Suppressor macrophage treated with lipopolysaccharide for 1 hour (primary cell): ENCODE data around the gene STARD9.
"Not testable (repeated sequence)": the region's sequence is repeated elsewhere in the genome, so short reads cannot be mapped to it uniquely, and the experiment has no call there.

Experiments
- DNase-seq, 3 donors: peaks; one replicate each; pipeline ENCODE4 v3.0.0-alpha.2; 2020 to 2022

Gene STARD9

GRCh38 chr15:42575188-42576039 is at the start of gene STARD9:
STARD9 (plus strand) TSS chr15:42575606; CDS start chr15:42575716, 110 bp downstream.
- peak; percentile 99 for DNase-seq

- DNase-seq, result no peak
These were observed 46.4 kb upstream of the STARD9 start for GRCh38 chr15:42528970-42529369.

- no peak for DNase-seq
These were observed 42.2 kb upstream of the STARD9 start for GRCh38 chr15:42533246-42533645.

DNA sequence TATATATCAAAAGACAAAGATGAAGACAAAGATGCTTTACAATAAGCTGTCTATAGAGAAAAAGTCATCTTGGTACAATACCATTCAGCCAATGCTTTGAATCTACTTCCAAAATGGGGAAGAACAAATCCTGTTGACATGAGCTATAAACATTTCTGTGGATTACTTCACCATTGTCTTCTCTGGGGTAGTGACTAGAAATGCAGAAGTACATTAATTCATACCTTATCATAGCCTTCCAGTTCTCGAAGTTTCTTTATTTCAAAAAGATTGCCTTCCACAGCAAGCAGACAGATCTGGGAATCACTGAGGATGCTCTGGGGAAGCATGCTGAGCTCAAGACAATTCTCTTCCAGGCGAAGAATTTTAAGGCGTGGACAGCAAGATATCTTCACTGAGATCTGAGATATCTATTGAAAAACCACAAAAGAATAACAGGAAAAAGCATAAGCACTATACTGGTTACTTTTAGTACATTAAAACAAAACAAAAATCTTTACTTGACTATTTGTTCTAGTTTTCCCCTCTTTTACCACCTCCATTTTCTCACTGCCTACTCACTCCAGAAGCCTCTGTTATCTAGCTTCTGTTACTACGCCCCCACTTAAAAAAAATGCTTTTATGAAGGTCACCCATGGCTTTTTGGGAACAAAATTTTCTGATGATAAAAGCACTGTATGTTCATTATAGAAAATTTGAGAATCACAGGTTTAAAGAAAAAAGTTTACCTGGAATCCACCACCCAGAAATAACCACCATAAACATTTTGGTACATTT is 30.4 kb upstream of the STARD9 start:
- peak; percentile 35 to 72 (median 70) for DNase-seq

DNA sequence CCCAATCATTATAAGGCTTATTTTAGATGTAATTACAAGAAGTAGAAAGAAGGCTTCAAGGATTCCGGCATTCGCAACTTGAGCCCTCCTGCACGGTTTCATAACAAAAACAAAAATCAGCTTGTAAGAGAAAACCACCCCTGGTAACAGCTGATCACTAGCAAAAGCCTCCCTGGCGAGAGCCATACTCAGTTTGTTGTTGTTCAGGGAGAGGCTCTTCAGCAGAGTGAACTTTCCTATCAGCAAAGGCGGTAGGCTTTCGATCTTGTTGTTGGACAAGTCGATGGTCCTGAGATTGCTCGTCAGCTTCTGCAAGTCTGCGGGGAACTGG is 27.5 kb upstream of the STARD9 start:
- no peak for DNase-seq

GRCh38 chr15:42548249-42549031 is 27.0 kb upstream of the STARD9 start, which contains the start of the genes HAUS2 and LRRC57:
HAUS2 (plus strand) TSS chr15:42548838; CDS start chr15:42548873, 35 bp downstream.
LRRC57 (minus strand) TSS chr15:42548793; CDS start chr15:42548434, 359 bp downstream.
- peak; percentile 90 to 96 (median 94) for DNase-seq

DNA sequence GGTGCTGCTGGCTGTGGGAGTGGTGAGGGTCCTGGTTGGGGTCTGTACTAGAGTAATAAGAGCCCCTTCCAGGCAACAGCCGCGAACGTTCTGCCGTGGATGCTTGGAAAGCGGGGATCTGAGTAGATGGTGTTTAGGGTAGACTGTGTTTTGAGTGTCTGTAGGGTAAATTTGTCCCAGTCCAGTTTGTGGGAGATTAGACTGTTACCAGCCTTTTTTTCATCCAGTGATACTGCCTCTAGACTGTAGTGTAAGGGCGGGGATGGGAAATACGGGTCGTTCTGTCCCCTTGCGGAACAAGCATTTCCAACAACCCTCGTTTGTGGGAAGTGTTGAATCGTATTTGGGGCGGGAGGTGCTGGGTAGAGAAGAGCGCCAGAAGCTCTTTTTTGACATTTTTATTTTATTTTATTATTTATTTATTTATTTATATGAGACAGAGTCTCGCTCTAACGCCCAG is 26.3 kb upstream of the STARD9 start:
- DNase-seq, result peak; percentile 58 to 64 (median 59)

DNA sequence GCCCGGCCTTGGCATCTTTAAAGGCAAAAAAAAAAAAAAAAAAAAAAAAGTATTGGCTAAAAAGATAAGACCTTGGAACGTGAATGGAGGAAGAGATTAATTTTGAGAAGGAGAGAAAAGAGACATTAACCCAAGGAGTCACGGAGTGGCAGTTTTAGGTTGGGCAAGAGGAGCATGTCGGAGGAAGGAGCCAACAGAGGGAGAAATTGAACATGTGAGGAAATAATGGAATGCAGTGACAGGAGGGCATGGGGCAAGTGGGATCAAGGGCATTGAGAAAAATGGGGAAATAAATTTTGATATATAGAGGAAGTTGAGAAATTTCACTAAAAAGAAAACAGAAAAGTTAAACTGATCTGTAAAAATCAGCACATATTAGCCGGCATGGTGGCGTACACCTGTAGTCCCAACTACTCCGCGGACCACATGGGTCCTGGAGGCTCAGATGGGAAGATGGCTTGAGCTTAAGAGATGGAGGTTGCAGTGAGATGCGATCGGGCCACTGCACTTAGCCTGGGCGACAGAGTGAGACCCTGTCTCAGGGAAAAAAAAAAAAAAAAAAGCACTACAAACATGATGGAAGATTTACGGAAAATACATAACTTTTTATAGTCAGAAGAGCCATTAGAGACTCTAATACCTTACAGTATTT is 25.5 kb upstream of the STARD9 start:
- peak; percentile 54 to 68 (median 65) for DNase-seq

DNA sequence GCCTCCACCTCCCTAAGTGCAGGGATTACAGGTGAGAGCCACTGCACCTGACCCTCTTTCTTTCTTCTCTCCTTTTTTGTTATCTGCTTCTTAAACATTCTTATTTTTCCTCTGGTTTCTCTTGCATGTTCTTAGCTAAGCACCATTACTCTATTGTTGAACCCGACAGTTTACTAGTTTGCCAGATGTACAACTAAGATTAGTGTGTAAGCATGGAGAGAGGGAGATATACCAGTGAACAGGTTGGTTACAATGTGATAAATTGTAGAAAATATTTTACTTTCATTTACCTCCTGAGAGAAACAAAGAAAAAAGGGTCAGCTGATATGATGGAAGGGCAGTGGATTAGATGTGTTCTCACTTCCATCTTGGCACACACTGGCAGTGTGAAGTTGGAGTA is 21.9 kb upstream of the STARD9 start:
- DNase-seq, result no peak

DNA sequence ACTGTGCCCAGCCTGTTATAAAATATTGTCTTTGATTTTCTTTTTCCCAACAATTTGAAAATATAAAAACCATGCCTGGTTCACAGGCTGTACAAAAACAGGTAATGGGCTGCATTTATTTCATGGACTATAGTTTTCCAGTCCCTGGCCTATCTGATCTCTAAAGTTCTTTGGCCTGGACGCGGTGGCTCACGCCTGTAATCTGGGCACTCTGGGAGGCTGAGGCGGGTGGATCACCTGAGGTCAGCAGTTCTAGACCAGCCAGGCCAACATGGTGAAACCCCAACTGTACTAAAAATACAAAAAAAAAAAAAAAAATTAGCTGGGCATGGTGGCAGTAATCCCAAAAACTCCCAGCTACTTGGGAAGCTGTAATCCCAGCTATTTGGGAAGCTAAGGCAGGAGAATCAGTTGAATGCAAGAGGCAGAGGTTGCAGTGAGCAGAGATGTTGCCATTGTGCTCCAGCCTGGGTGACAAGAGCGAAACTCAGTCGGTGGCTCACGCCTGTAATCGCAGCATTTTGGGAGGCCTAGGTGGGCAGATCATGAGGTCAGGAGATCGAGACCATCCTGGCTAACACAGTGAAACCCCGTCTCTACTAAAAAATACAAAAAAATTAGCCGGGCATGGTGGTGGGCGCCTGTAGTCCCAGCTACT is 18.7 kb upstream of the STARD9 start:
- not testable (repeated sequence) for DNase-seq

GRCh38 chr15:42558739-42559138 is 16.7 kb upstream of the STARD9 start:
- no peak for DNase-seq

GRCh38 chr15:42576040-42576594 is 711 bp downstream of the STARD9 start:
- DNase-seq, result peak in 1 of 3 donors; percentile 19

DNA sequence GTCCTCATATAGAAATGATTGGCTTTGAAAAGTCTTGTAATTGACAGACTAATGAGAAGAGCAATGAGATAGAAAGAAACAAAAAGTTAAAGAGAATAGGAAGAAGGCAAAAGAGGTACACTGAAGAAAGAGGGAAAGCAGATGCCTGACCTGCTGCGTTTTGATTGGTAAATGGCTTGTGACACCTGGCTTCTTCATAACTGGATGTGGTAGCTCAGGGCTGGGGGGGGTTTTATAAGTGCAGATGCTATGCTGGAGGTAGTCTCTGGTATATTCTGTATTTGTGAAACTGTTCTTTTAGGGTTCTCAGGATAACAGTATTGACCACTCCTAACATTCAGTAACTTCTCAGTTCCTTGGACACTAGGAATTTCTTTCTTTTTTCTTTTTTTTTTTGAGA is 1.4 kb downstream of the STARD9 start:
- no peak for DNase-seq

- no peak for DNase-seq
These were observed 2.2 kb downstream of the STARD9 start for GRCh38 chr15:42577514-42578031.

GRCh38 chr15:42578984-42579537 is 3.7 kb downstream of the STARD9 start:
- DNase-seq, result no peak

GRCh38 chr15:42581272-42581730 is 5.9 kb downstream of the STARD9 start:
- peak; percentile 89 to 94 (median 90) for DNase-seq

GRCh38 chr15:42582569-42583375 is 7.4 kb downstream of the STARD9 start:
- DNase-seq, result no peak

GRCh38 chr15:42584031-42584765 is 8.8 kb downstream of the STARD9 start:
- no peak for DNase-seq

DNA sequence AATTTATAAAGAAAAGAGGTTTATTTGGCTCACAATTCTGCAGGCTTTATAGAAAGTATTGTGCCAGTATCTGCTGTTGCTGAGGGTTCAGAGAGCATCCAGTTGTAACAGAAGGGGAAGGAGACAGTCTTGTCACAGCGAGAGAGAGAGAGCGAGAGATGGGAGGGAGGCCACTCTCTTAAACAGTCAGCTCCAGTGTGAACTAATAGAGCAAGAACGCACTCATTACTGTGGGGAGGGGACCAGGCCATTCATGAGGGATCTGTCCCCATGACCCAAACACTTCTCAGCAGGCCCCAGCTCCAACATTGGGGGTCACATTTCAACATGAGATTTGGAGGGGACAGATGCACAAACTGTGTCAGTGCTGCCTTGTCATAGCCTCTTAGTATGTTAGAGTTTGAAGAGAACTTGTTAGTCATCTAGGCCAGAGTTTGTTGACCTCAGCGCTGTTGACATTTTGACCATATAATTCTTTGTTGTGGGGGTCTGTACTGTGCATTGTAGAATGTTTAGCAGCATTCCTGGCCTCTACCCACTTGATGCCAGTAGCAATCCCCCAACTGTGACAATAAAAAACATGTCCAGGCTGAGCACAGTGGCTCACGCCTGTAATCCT is 15.3 kb downstream of the STARD9 start:
- no peak for DNase-seq
